ENCODE measurements around the gene PRMT5.
A peak's percentile ranks its signal among the peaks of the same experiment; 100 is the strongest.
"Not testable (repeated sequence)": the region's sequence is repeated elsewhere in the genome, so short reads cannot be mapped to it uniquely, and the experiment has no call there.

PRMT5 gene

DNA sequence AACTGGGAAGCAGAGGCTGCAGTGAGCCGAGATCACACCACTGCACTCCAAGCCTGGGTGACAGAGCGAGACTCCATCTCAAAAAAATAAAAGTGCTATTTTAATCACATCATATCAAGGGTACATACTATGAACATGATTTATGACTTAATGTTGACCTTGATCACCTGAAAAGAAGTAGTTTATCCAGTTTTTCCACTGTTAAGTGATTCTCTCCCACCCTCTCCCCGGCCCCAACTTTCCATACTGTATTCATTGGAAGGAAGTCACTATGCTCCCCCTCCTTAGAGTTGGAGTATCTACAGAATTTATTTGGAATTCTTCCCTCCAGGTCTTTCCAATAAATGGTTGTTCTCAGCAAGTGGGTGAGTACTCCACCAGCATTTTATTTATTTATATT, 3.0 kb upstream of the PRMT5 start:
- no peak for DNase-seq (ENCODE audit: low read depth, low spot score)

DNA sequence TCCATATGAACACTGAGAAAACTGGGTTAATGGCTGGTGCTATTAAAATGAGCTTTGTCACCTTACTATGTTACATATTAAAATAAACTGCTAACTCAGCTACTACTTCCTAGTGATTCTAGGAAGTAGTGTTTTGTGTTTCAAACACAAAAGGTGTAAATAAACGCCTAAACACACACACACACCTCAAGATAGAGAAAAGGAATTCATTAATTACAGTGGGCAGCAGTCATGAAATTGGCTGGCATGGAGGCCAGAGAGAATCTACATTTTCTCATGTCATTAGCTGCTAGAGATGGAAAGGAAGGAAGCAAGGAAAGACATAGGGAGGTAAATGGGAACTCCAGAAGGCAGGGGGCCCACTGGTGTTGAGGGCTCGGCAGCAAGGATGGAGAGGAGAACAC, 787 bp upstream of the PRMT5 start:
- no peak for DNase-seq (ENCODE audit: low read depth, low spot score)

DNA sequence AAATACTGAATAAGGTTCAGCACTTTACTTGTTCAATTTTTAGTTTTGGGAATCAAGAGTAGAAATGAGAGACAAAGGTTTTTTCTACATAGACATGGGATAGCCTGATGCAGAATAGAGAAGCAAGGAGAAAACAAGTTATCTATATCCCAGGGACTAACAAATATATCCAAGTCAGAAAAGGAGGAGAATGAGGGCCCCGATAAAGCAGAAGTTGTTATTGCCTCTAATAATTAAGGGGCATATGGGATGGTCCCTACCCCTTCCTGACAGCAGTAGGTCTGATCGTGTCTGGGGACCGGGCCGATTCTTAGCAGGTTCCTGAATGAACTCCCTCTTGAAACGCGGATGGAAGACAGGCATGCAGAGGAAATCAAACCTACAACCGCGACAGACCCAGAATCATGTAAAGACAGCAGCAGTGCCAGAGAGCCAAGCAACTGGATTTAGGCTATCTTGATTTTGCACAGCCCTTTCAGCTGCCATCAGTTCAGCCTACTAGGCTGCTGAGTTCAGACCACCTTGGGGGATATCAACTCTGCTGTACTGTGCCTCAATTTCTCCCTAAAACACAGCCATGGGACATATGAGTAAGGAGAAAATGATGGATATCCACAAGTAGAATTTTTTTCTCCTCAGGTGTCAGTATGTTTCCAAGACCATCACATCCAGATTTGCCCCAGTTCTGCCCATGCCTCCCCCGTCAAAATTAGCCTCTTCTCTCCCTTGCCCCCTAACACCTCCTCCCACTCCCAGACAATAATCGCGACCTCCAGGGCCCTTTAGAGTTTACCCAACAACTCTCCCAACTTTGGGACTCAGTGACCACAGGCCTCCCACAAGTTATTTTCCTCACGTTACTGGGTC, 706 bp downstream of the PRMT5 start:
- peak; percentile 5 for DNase-seq (ENCODE audit: low read depth, low spot score)

DNA sequence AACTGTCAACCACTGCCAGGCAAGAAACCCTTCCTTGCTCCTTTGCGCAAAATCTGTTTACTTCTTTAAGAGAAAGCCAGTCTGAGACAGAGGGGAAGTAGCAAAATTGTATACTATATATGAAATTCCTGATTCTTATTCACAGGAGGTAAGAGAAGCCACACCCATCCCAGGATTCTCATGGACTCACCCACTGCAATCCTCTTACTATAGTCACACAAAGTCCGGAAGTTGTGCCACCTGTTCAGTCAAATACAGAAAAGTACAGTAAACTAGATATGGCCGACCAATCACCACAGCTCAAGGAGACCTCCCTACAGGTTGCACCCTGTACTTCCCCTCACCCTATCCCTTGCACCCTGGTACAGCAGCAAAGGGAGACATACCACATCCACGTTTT, 2.9 kb downstream of the PRMT5 start:
- DNase-seq (ENCODE audit: low read depth, low spot score): no peak

DNA sequence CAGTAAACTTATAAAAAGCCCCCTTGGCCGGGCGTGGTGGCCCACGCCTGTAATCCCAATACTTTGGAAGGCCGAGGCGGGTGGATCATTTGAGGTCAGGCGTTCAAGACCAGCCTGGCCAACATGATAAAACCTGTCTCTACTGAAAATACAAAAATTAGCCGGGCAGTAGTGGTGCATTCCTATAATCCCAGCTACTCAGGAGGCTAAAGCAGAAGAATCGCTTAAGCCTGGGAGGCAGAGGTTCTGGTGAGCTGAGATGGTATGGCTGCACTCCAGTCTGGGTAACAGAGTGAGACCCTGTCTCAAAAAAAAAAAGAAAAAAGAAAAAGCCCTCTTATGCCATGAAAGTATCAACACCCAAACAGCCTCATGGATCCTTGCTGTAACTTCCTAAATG, 3.7 kb downstream of the PRMT5 start:
- no peak for DNase-seq (ENCODE audit: low read depth, low spot score)

DNA sequence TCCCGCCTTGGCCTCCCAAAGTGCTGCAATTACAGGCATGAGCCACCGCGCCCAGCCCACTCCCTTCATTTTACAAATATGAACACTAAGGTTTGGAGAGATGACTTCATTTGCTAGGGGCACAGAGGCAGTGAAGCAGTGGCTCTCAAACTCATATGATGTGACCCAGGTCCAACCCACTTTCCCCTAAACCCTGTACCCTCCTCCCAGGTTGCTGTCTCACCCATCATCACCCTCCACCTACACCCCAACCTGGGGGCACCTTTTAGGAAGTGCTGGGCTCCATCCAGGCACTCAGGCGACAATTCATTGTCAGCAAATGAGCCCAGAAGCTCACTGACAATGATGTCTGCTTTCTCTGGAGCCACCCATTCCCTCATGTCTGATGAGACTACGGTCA, 5.4 kb downstream of the PRMT5 start:
- DNase-seq (ENCODE audit: low read depth, low spot score): no peak

DNA sequence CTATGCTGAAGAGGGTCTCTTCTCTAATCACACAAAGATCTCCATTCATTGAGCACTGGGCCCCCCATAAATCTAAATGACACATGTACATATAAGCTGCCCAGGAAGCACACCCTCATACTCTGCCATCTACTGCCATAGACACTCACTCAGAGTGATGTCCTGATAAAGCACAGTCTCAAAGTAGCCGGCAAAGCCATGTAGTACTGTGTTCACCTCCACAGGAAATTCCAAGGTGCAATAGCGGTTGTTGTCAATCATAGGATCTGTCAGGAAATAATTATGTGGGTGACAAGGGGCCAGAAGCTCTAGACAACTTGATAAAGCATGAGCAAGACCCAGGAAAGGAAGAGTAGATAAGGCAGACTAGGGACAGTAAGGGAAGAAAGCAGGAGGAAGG, 6.9 kb downstream of the PRMT5 start:
- DNase-seq (ENCODE audit: low read depth, low spot score): no peak

DNA sequence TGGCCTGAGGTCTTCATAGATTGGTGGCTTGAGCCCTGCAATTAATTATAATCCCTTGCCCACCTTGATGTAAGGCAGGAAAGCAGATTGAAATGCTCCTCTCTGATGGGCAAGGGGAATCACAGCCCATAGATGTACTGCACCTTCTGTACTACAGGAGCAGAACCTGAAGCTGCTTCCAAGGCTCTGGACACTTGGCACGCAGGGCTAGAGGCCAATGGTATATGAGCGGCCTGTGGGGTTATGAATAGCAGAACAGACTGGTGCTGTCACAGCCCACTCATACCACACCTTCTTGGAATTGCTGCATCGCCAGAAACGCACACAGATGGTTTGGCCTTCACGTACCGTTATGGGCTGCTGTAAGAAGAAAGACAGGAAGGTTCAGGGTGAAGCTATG, 8.5 kb downstream of the PRMT5 start:
- no peak for DNase-seq (ENCODE audit: low read depth, low spot score)

DNA sequence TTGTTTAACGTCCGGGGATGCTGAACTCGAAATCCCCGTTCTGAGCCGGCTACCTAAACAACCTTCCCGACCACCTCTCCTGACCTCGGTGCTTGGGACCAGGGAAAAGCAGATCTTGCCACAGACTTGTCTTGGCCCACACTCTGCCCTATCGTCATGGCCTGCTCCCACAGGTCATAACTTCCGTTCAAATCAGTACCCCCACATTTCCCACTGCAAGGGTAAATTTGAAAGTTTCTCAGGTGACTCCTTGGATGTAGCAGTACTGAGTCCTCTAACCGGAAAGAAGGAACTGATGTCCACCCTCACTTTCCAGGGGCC, 9.6 kb downstream of the PRMT5 start:
- no peak for DNase-seq (ENCODE audit: low read depth, low spot score)

DNA sequence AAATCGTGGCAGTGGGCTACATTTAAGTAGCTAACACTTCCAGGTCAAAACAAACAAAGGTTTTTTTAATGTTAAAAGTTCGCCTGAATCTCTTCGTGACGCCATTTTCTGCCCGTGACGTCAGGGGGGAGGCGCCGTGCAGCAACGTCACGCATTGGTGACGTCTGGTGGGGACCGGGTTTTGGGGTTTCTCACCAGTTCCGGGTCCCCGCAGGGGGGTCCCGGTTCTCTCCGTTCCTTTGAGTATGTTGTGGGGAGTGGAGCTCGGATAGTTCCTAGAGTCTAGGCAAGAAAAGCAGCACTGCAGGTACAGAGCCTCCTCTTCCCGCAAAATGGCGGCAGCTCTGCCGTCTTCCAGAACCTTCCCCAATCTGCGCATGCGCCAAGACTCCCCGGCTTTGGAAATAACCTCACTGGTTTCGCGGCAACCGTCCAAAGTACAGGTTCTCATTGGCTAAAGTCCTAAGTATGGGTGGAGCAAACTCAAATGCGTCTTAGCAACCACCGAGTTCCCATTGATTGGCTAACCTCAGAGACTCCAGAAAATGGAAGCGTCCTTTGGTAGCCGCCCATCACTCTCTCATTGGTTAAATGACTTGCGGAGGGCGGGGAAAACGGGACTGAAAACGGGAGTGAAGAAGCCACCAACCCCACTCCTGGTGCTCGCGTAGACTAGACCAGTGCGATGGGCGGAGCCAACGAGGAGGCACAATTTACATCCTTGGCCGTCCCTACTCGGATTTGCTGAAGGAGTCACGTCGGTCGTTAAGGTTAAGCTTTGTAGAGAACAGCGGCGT, 10.2 kb downstream of the PRMT5 start, which contains the start of gene RBM23:
TSS of gene RBM23 (minus strand) at position 346 of the 797 bp plus-strand sequence.
- DNase-seq (ENCODE audit: low read depth, low spot score): peak; percentile 100

DNA sequence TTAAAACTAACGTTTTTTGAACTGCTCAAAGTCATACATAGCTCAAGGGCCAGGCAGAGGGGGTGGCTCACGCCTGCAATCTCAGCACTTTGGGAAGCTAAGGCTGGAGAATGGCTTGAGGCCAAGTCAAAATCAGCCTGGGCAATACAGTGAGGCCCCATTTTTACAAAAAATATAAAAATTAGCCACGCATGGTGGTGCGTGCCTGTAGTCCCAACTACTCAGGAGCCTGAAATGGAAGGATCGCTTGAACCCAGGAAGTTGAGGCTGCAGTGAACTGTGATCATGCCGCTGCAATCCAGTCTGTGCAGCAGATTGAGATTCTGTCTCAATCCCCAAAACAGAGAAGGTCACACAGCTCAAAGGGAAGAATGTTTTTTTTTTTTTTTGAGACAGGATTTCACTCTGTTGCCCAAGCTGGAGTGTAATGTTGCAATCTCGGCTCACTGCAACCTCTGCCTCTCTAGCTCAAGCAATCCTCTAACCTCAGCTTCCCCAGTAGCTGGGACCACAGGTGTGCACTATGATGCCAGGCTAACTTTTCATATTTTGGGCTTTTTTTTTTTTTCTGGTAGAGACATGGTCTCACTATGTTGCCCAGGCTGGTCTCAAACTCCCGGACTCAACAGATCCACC, 13.2 kb downstream of the PRMT5 start:
- no peak for DNase-seq (ENCODE audit: low read depth, low spot score)

DNA sequence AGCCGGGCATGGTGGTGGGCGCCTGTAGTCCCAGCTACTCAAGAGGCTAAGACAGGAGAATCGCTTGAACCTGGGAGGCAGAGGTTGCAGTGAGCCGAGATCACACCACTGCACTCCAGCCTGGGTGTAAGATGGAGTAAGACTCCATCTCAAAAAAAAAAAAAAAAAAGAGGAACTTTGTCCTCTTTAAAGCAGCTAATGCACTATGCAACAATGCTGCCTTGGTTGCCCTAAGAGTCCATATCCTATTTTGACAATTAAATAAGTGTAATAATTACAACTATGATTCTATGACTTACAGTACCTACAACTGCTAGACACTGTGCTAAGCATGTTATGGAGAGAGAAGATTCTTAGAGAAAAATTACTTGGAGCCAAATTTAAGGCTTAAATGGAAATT, 14.3 kb downstream of the PRMT5 start:
- not testable (repeated sequence) for DNase-seq (ENCODE audit: low read depth, low spot score)

DNA sequence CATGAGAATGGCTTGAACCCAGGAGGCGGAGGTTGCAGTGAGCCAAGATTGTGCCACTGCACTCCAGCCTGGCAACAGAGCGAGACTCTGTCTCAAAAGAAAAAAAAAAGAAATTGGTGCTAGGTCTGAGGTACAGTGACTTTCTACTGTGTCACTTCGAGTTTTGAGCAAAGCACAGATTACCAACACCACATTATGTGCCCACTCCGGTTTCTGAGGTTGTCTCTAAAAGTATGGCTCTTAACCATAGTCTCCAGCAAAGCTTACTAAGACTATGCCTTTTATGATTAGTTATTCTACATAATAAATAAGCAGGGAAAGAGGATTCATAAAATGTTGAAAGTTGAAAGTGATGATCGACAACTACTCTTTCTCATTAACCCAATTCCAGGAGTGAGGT, 18.3 kb downstream of the PRMT5 start:
- DNase-seq (ENCODE audit: low read depth, low spot score): no peak

DNA sequence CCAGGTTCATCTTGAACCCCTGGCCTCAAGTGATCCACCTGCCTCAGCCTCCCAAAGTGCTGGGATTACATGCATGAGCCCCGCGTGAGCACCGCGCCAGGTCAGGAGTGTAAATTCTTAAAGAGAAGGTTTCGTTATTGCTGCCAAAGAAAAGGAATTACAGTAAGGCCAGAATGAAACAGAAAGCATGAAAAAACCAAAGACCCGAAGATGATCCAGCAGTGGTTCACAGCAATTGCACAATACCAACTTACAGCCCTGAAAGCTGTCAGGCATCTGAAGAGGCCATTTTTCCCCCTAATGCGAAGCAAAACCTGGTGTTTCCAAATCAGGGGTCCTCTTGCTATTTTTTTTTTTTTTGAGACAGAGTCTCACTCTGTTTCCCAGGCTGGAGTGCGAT, 20.6 kb downstream of the PRMT5 start:
- no peak for DNase-seq (ENCODE audit: low read depth, low spot score)

DNA sequence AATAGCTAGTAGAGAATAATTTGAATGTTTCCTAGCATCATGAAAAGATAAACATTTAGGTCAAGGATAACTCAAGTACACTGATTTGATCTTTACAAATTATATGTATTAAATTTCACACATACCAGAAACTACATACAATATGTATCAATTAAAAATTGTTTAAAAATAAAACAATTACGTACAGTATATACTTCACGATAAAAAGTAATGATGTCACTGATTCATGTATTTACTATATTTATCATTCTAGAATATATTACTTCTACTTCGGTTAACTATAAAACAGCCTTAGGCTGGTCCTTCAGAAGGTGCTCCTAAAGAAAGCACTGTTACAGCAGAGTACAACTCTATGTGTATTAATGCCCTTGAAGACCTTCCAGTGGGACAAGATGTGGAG, 21.7 kb downstream of the PRMT5 start:
- no peak for DNase-seq (ENCODE audit: low read depth, low spot score)

DNA sequence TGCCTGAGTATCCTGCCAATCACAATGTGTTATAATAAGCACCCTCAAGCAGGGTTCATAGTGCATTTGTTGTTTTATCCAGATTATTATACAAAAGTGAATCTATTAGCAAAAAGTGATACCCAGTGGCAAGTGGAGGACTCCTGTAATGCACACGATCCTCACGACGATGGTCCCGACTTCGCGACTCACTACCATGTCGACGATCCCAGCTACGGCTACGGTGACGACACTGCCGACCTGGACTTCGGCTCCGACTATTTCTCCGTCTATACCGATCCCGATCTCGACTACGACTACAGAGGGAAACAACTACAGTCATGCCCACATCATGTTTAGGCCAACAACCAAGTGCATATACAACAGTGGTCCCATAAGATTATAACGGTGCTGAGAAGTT, 23.1 kb downstream of the PRMT5 start:
- DNase-seq (ENCODE audit: low read depth, low spot score): no peak

DNA sequence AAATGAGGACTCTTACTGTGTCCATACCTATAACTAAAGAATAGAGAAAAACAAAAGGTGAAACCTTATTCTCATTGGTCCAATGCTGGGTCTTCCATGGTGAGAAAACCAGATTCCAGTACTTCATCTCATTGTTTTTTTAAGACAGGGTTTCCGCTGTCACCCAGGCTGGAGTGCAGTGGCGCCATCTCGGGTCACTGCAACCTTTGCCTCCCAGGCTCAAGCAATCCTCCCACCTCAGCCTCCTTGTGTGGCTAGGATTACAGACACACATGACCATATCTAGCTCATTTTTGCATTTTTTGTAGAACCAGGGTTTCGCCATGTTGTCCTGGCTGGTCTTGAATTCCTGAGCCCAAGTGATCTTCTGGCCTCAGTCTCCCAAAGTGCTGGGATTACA, 23.5 kb downstream of the PRMT5 start:
- DNase-seq (ENCODE audit: low read depth, low spot score): no peak

DNA sequence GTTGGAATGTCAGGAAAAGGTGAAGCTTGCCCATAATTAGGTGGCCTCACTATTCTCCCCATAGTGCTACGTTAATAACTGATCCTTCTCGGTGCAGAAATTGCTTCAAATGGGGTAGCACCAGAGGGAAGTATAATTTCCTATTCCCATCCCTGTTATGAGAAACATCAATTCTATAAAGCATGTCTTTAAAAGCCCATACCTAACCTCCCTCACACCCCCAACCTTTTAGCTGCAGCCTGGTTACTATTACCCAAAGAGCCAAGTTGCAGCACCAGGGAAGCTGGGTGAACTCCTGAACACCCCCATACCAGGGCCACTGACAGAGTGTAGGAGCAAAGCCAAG, 25.5 kb downstream of the PRMT5 start:
- DNase-seq (ENCODE audit: low read depth, low spot score): no peak

DNA sequence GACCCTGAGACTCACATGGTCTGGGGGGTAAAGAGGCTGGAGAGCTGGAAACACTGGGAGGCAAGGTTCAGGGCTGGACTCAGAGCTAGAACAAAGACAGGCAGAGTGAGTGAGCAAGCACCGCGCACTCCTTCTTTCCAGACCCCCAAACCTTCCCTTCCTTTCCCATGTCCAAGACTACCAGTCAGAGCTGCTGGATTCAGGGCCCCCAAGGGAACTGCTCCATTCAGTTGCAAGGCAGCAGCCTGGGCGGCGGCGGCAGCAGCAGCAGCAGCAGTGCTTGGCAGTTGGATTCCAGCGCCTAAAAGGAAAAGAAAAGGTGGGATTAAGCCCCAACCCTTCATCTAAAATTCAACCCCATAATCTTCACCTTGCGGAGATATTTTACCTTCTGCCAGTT, 27.4 kb downstream of the PRMT5 start:
- DNase-seq (ENCODE audit: low read depth, low spot score): no peak

DNA sequence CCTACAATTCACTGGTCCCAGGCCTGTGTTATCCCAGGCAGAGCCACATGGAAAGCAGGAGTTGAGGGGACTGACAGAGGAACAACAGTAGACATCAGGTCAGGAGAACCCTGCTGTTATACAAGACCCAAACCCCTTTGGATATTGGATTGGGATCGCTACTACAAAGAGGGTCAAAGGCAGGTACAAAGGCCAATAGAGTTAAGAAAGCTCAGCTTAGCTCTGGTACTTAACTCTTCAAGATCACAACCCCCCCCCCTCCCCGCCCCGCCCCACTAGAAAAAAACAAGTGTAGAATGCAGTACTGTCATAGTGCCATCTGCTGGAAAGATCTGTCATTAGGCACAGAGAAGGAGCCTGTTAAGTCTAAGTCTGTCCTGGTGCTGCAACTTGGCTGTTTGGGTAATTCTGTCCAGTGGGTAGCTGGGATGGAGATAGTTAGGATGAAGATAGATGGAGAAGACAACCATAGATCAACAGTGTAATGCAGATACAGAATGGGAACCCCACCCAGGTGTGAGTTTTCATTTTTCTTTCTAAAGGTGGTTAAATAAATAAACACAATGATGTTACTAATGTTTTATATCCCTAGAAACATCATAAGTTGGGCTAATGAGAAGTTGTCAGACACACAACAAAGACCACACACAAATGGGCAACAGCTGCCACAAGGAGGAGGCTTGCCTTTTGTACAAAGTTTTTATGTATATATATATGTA, 28.9 kb downstream of the PRMT5 start:
- peak; percentile 84 for DNase-seq (ENCODE audit: low read depth, low spot score)

DNA sequence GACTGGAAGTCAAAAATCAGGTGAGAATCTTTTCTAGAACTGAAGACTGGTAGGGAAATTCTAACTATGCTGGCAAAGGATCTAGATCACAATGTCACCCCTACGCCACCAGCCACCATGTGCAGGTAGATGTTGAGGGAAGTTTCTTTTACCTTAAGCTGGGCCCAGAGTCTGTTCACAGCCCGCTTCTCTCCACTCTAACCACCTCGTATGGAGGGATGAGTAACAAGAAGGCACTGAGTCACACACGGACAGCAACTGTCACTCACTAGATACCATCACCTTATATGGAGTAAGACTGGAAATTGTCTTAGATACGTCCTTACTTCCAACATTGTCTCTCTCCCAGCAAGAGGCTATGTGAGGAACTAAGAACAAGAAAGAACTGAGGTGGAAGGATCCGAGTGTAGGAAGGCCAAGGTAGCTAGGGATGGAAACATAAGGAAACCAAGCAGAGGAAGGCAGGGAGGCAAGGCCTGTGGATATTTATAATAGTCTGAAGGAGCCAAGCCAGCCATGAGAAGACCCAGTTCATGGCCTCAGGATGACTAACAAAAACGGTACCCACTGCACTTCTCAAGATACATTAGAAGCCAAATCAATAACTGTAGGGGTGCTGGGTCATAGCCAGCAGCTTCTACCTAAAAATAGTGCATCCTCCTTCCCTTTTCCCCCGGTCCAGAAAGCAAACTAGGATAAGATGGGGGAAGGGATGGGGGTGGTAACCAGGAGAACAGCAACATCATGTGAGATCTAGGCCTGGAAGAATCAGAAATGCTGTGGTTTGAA, 30.7 kb downstream of the PRMT5 start:
- DNase-seq (ENCODE audit: low read depth, low spot score): peak; percentile 23

All from astrocyte of the hippocampus (primary cell).